Choroid plexus epithelial cell (primary cell): Measurements from ENCODE around the gene PRR14L.
A peak's percentile ranks its signal among the peaks of the same experiment; 100 is the strongest.

Source experiments
- DNase-seq: peaks from one replicate; pipeline ENCODE4 v3.0.0-alpha.2; 2010; ENCODE audit warnings: low read depth
- H3K4me3 ChIP-seq: 2 replicates; pipeline ENCODE4 v1.5.1; 2011; ENCODE audit warnings: low read depth, mild to moderate bottlenecking, control low read depth, low read length, moderate library complexity
- CTCF ChIP-seq: conservative IDR thresholded peaks from 2 replicates; pipeline ENCODE4 v1.5.1; 2011; ENCODE audit warnings: low read depth, mild to moderate bottlenecking, control low read depth, inconsistent platforms, low read length, moderate library complexity

PRR14L gene

DNA sequence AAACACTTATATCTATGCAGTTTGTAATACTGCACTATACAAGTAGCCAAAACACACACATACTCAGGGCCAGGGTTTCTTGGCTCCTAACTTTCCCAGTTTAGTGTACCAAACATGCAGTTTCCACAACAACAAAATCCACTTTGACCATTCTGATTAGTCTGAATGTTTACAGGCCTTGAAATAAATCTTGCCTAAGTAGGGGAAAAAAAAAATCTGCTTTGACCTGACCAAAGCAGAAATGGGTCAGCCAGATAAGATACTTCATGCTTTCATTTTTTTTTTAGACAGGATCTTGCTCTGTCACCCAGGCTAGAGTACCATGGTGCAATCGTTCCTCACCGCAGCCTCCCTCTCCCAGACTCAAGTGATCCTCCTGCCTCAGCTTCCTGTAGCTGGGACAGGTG, 10.1 kb downstream of the PRR14L start:
- no peak overlapping the region for H3K4me3 ChIP-seq
- TF ChIP-seq CTCF = no peak
- DNase-seq = peak; percentile 23

DNA sequence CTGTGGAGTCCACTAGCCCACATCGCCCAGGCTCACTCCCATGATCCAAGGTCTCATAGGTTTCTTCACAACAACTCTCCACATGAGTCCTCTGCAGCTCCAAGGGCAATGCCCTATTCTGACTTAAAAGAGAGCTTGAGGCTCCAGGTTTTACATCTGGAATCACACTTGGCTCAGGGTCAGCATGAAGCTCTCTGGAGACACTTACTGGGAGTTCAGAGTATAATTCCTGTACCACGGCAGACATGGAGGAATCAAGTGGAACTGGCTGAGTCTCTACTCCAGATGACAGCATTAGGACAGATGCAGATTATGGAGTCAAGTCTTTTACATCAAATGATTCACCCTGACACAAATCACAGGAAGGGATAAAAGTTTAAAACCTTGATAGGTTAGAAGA, 11.4 kb downstream of the PRR14L start:
- DNase-seq = peak; percentile 40
- TF ChIP-seq CTCF = peak; percentile 15
- H3K4me3 ChIP-seq = no peak overlapping the region

GRCh38 chr22:31737932-31738331, 12.0 kb downstream of the PRR14L start:
- DNase-seq = no peak
- no peak for TF ChIP-seq CTCF
- no peak overlapping the region for H3K4me3 ChIP-seq

DNA sequence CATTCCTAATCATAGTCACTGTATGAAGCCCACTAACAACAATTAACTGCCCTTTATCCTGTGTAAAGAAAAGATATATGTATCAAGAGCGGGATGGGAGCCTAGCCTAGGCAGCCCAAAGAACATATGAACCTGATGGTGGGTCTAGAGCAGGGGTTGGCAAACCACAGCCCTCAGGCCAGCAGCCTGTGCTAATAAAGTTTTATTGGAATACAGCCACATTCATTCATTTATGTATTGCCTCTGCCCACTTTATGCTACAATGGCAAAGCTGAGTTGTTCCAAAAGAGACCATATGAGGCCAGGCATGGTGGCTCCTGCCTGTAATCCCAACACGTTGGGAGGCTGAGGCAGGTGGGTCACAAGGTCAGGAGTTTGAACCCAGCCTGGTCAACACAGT, 13.5 kb downstream of the PRR14L start:
- no peak overlapping the region for H3K4me3 ChIP-seq
- TF ChIP-seq CTCF = no peak
- no peak for DNase-seq

DNA sequence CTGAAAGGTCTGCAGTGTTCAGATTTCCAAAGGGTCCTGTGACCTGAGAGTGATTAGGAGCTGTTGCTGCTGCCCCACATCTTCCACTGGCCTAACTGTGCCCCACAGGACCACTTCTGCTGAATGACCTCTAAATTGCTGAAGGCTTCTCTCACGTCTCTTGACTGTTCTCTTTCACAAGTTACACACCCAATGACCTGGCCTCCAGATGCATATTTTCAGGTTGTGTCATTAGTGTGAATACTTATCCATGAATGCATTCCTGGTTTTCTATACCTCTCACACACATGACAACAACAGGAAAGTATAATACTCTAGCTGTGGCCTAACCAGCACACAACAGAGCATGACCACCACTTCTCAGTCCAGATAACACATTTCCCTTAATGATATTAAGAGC, 15.4 kb downstream of the PRR14L start:
- peak; percentile 87 for DNase-seq
- no peak for TF ChIP-seq CTCF
- H3K4me3 ChIP-seq = no peak overlapping the region

- no peak overlapping the region for H3K4me3 ChIP-seq
- DNase-seq = no peak
- TF ChIP-seq CTCF = no peak
These were observed 16.3 kb downstream of the PRR14L start for GRCh38 chr22:31733580-31734079.

DNA sequence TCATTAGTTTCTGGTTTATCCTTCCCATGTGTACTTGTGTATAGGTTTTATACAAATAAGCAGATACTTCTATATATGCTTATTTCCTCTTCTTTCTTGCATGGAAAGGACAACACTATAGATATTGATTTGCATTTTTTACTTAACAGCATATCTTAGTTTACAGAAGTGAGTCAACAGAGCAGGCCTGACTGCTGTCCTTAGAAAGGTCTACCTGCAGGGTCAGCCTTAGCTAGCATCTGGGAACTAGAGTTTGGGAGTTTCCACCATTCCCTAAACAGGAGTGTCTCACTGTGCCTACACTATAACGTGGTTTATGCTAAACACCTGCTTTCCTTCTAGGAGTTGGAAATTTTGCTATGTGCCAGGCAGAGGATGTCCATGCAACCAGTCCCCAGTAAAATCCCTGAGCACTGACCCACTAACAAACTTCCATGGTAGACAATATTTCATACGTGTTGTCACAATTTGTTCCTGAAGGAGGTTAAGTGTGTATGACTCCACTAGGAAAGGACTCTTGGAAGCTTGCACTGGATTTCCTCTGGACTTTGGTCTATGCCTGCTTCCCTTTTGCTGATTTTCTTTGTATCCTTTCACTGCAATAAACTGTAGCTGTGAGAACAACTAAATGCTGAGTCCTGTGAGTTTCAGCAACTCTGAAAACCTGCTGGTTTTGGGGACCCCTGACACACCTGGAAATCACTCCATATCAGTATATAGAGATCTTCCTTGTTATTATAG, 17.7 kb downstream of the PRR14L start:
- H3K4me3 ChIP-seq = no peak overlapping the region
- TF ChIP-seq CTCF = no peak
- DNase-seq = no peak
